Peyer's patch (tissue), 4 donors: ENCODE results near the gene CHN2.

Experiments
- CTCF ChIP-seq, 6 experiments: fragments of 450-650 bp in 4 of 6; fragments of 200-600 bp in 2 of 6; sonication (generic) in 1 of 6; IDR thresholded peaks; one replicate each; pipeline ENCODE4 v1.5.1; 2017 to 2019; ENCODE audit warnings: antibody characterized with exemption in 6 of 6, mild to moderate bottlenecking in 3 of 6, moderate library complexity in 1 of 6
- POLR2A ChIP-seq, 2 donors: fragments of 450-650 bp; IDR thresholded peaks; one replicate each; pipeline ENCODE4 v1.5.1; 2017; ENCODE audit warnings: antibody characterized with exemption in 2 of 2, mild to moderate bottlenecking in 2 of 2, moderate library complexity in 2 of 2

DNA sequence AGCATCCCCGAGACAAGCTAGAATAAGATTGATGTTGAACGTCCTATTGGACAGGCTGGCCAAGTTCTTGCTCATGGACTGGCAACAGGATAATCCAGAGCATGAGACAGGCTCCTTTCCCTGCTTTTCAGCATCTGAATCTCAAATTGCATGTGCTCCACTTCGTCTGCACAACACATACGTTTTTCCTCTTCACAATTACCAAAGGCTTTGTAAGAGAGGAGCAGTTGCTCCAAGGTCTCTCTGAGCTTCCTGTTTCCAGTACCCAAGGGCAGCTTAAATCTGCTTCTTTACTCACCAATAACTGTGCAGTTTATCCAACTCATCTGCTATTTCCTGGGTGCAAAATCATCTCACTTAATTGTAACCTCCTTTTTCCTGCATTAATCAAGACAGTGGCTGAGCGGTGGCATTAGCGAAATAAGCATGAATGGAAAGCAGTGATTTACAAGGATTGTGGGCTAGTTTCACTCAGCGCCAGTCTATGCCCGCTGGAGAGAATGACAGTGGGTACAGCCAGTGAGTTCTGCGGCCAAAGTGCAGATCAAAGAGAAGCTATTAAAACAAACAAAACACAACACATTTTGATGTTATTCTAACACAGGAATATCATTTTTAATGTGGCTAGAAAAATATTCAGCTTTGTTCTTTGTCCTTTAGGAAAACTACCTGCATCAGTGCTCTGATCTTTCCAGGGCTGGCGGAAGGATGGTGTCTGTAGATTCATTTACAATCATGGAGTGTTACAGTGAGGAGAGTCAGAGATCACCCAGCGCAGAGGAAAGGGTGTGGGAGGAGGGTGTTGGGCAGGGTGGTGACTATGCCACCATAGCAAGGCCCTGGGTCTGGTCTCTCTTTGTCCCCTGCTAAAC lies 79.8 kb downstream of the CHN2 start:
- no peak for TF ChIP-seq POLR2A (IDR thresholded peaks at IDR 0.05)
- no peak for TF ChIP-seq CTCF (IDR thresholded peaks at IDR 0.05)
